Measurements from ENCODE around the gene EDN2. TPM values are rescaled to one million over a fixed set of nuclear protein-coding genes. Genes with fewer than 3 reads are reported as not detected.

EDN2 gene
- total RNA-seq, 1 experiment from 2014 or later, result 0.24 TPM

- H3K18ac ChIP-seq (ENCODE audit: insufficient read length, low read depth, low read length), result peak overlapping the region; percentile 27
- peak overlapping the region in 1 of 2 experiments; percentile 47; a peak in 1 of 5 replicates for H3K4me3 Mint-ChIP-seq
- H3K79me1 ChIP-seq (ENCODE audit: insufficient read depth, low read depth, low read length, poor library complexity, severe bottlenecking), result no peaks in the 10 kb centered on the region
- no peak overlapping the region for H2AFZ ChIP-seq (ENCODE audit: low read length)
- H2BK20ac ChIP-seq (ENCODE audit: low read depth, low read length, poor library complexity, severe bottlenecking), result no peak overlapping the region
- H4K91ac ChIP-seq (ENCODE audit: insufficient read length, low read depth, low read length), result no peak overlapping the region
- no peaks in the 10 kb centered on the region for H4K20me1 ChIP-seq (ENCODE audit: control insufficient read depth, insufficient read depth, insufficient read length)
- H3K9ac ChIP-seq (ENCODE audit: extremely low read depth, insufficient read length, low read length), result no peak overlapping the region
- H2BK12ac ChIP-seq (ENCODE audit: insufficient read length, low read depth, low read length), result no peak overlapping the region
- no peaks in the 10 kb centered on the region for H3K23me2 ChIP-seq (ENCODE audit: insufficient read length, low read depth, low read length, poor library complexity, severe bottlenecking)
- H4K5ac ChIP-seq (ENCODE audit: insufficient read length, low read depth, low read length), result no peak overlapping the region
- no peak overlapping the region for H2BK5ac ChIP-seq (ENCODE audit: insufficient read length, low read length)
- H3K4me1 ChIP-seq (ENCODE audit: insufficient read depth, low read length), result no peaks in the 10 kb centered on the region; the same call in 1 of the 2 replicates
- no peak for TF ChIP-seq CTCF (conservative IDR thresholded peaks at IDR 0.05)
- no peaks in the 10 kb centered on the region for H3K27me3 ChIP-seq (ENCODE audit: insufficient read depth, low read length)
- H3K9me3 ChIP-seq (ENCODE audit: control insufficient read depth, low read depth, low read length), result no peaks in the 10 kb centered on the region
- H4K8ac ChIP-seq (replicated peaks; ENCODE audit: insufficient read length, low read depth, low read length), result no peak overlapping the region
- no peaks in the 10 kb centered on the region for H3K79me2 ChIP-seq (ENCODE audit: insufficient read depth, low read length)
- H3K4me1 Mint-ChIP-seq, result peaks cover 41 to 56% of the 10 kb centered on the region in 2 experiments
- H3T11ph ChIP-seq (ENCODE audit: low read length), result no peak overlapping the region
- H3K27me3 Mint-ChIP-seq (ENCODE audit: low read depth), result peaks cover 13% of the 10 kb centered on the region
- H2BK15ac ChIP-seq (ENCODE audit: low read depth, low read length), result no peak overlapping the region
- no peak overlapping the region for H3K23ac ChIP-seq (ENCODE audit: insufficient read length, low read depth, low read length)
- peak overlapping the region; percentile 11 for H3K4me2 ChIP-seq (ENCODE audit: insufficient read depth, insufficient read length, low read length)
- no peak overlapping the region for H3K27ac ChIP-seq (ENCODE audit: insufficient read length, low read depth, low read length)
- H3K56ac ChIP-seq (ENCODE audit: insufficient read length, low read depth, low read length), result no peak overlapping the region
- no peak overlapping the region for H3K4ac ChIP-seq (ENCODE audit: low read depth, low read length)
- no peak overlapping the region for H2AK5ac ChIP-seq (ENCODE audit: insufficient read length, low read length)
- peaks cover 0 to 2% (median 2%) of the 10 kb centered on the region in 3 experiments; a peak in 1 of 7 replicates for H3K36me3 Mint-ChIP-seq (ENCODE audit: insufficient read depth in 1 of 3, low read depth in 3 of 3)
- peak overlapping the region; percentile 53; the same call in 1 of the 2 replicates for H3K14ac ChIP-seq (ENCODE audit: insufficient read depth, low read length)
- peak overlapping the region in 2 of 3 experiments; percentile 37 to 77; a peak in 4 of 7 replicates for H3K27ac Mint-ChIP-seq
- peaks cover 0 to 3% of the 10 kb centered on the region in 2 experiments; a peak in 4 of 5 replicates for H3K9me3 Mint-ChIP-seq
- no CpG with 5 or more reads among the region's 16 CpGs for WGBS (ENCODE audit: extremely low coverage, insufficient read length, low lambda C conversion rate)
- DNase-seq, result no peak
- no peak overlapping the region for H2BK120ac ChIP-seq (ENCODE audit: low read depth, low read length, poor library complexity, severe bottlenecking)
These were observed 2.9 kb upstream of the EDN2 start for GRCh38 chr1:41487126-41488039.

Measured in H9 (cell line).